ENCODE results near the gene RTN4RL1.

DNA sequence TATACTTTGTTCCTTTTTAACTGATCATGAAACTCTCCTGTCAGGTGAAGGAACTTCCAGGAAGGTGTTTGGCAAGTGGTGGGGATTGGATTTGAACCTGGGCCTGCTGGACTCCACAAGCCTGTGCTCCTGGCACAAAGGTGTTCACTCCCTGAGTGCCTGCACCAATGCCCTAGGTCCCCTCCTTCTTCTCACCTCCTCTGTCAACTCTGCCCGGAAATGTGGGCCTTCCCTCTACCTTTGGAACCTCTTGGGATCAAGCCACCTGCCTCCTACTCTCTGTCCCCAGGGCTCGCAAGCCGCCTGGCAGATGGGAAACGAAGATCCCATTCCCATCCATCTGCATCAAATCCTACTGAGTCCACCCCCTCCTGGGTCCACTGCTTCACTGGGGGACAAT is 40.0 kb downstream of the RTN4RL1 start:
- TF ChIP-seq, protein P1, sequence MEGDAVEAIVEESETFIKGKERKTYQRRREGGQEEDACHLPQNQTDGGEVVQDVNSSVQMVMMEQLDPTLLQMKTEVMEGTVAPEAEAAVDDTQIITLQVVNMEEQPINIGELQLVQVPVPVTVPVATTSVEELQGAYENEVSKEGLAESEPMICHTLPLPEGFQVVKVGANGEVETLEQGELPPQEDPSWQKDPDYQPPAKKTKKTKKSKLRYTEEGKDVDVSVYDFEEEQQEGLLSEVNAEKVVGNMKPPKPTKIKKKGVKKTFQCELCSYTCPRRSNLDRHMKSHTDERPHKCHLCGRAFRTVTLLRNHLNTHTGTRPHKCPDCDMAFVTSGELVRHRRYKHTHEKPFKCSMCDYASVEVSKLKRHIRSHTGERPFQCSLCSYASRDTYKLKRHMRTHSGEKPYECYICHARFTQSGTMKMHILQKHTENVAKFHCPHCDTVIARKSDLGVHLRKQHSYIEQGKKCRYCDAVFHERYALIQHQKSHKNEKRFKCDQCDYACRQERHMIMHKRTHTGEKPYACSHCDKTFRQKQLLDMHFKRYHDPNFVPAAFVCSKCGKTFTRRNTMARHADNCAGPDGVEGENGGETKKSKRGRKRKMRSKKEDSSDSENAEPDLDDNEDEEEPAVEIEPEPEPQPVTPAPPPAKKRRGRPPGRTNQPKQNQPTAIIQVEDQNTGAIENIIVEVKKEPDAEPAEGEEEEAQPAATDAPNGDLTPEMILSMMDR (IDR thresholded peaks at IDR 0.05): no peak
- no peak for TF ChIP-seq POLR2A (IDR thresholded peaks at IDR 0.05)

Measured in heart left ventricle (tissue), 13 donors.